Measurements from ENCODE around the gene JPH2.

Gene JPH2

GRCh38 chr20:44171775-44172571 lies 15.0 kb downstream of the JPH2 start:
- no peak for TF ChIP-seq POLR2A (IDR thresholded peaks at IDR 0.05; ENCODE audit: extremely low read depth, insufficient read length)
- no peak for TF ChIP-seq MAX (IDR thresholded peaks at IDR 0.05; ENCODE audit: low read depth, low read length)
- no peak for TF ChIP-seq CTCF (IDR thresholded peaks at IDR 0.05; ENCODE audit: low read depth, low read length)
- TF ChIP-seq MYC (IDR thresholded peaks at IDR 0.05; ENCODE audit: low read depth, low read length) = no peak
- no peak for DNase-seq (ENCODE audit: low read depth)
- H3K4me3 ChIP-seq (ENCODE audit: low read depth, low read length) = no peak overlapping the region

DNA sequence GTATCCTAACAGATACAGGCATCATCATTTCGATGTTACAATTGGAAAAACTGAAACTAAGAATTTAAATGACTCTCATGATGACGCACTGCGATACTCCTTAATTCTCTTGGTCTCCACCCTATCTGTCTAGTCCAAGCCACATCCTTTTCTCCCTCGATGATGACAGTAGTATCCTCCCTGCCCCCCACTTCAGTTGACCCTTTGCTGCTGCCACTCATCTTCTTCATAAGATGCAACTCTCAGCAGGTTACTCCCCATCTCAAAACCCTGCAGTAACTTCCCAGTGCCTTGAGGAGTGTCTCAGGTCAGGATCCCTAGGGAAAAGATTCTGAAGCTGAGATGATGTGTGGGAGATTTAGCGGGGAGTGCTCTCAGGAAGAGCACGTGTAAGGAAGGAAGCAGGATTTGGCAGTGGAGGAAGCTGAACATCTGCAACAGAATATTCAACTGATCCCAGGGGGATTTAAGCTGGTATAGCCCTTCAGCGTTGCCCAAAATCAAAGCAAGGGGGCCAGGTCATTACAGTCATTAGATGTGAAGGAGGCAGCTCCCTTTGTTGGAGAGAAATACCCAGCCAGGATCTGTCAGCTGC lies 16.1 kb downstream of the JPH2 start:
- DNase-seq (ENCODE audit: low read depth) = no peak
- H3K4me3 ChIP-seq (ENCODE audit: low read depth, low read length) = no peak overlapping the region
- TF ChIP-seq POLR2A (IDR thresholded peaks at IDR 0.05; ENCODE audit: extremely low read depth, insufficient read length) (no peak), MAX (IDR thresholded peaks at IDR 0.05; ENCODE audit: low read depth, low read length) (no peak), CTCF (IDR thresholded peaks at IDR 0.05; ENCODE audit: low read depth, low read length) (no peak), MYC (IDR thresholded peaks at IDR 0.05; ENCODE audit: low read depth, low read length) (no peak)

DNA sequence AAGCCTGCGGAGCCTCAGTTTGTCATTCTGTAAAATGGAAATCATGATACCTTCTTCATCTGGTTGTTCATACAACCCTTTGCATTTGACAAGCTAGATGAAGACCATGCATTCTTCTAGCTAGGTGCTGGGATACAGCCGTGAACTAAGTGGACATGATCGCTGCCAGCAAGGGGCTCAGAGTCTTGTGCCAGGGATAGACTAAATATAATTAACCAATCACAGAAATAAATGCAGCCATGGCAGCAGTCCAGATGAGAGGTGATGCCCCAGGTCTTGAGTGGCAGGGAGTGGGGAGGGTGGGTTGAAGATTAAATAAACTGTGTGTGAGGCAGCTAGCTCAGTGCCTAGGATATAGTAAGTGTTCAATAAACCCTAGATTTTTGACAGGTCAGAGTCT lies 19.3 kb downstream of the JPH2 start:
- DNase-seq (ENCODE audit: low read depth) = no peak
- H3K4me3 ChIP-seq (ENCODE audit: low read depth, low read length) = no peak overlapping the region
- TF ChIP-seq POLR2A (IDR thresholded peaks at IDR 0.05; ENCODE audit: extremely low read depth, insufficient read length) (no peak), CTCF (IDR thresholded peaks at IDR 0.05; ENCODE audit: low read depth, low read length) (no peak), MYC (IDR thresholded peaks at IDR 0.05; ENCODE audit: low read depth, low read length) (no peak), MAX (IDR thresholded peaks at IDR 0.05; ENCODE audit: low read depth, low read length) (no peak)

DNA sequence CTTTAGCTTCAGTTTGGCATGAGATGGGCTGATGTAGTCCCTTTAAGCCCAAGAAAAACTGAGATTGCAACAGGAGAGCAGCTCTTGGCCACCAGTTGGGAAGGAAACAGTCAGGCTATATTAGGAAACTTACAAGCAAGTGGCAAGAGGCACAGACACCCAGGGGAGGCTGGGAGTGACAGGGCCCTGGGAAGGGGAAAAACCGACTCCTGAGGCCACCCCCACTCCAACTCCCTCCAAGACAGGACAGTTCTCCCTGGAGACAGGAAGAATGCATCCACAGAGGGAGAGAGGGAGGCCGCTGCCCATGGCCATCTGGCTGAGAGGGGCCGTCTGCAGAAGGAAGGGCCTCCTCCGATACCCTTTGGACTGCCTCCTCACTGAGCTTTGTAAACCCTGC lies 20.5 kb downstream of the JPH2 start:
- no peak overlapping the region for H3K4me3 ChIP-seq (ENCODE audit: low read depth, low read length)
- DNase-seq (ENCODE audit: low read depth) = peak; percentile 43
- no peak for TF ChIP-seq MYC (IDR thresholded peaks at IDR 0.05; ENCODE audit: low read depth, low read length)
- TF ChIP-seq POLR2A (IDR thresholded peaks at IDR 0.05; ENCODE audit: extremely low read depth, insufficient read length) = no peak
- no peak for TF ChIP-seq MAX (IDR thresholded peaks at IDR 0.05; ENCODE audit: low read depth, low read length)
- no peak for TF ChIP-seq CTCF (IDR thresholded peaks at IDR 0.05; ENCODE audit: low read depth, low read length)

GRCh38 chr20:44166008-44166407 lies 21.0 kb downstream of the JPH2 start:
- no peak for TF ChIP-seq POLR2A (IDR thresholded peaks at IDR 0.05; ENCODE audit: extremely low read depth, insufficient read length)
- no peak for TF ChIP-seq MAX (IDR thresholded peaks at IDR 0.05; ENCODE audit: low read depth, low read length)
- no peak for TF ChIP-seq MYC (IDR thresholded peaks at IDR 0.05; ENCODE audit: low read depth, low read length)
- TF ChIP-seq CTCF (IDR thresholded peaks at IDR 0.05; ENCODE audit: low read depth, low read length) = no peak
- H3K4me3 ChIP-seq (ENCODE audit: low read depth, low read length) = no peak overlapping the region
- DNase-seq (ENCODE audit: low read depth) = peak; percentile 45
